Measurements from ENCODE around the gene PRR5.

DNA sequence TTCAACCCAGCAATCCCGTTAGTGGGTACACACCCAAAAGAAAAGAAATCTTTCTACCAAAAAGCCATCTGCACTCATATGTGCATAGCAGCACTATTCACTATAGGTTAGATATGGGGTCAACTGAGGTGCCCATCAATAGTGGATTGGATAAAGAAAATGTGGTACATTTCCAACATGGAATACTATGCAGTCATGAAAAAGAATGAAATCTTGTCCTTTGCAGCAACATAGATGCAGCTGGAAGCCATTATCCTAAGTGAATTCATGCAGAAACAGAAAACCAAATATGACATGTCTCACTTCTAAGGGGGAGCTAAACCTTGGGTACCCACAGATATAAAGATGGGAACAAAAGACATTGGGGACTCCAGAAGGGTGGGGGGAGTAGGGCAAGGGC is 48.5 kb downstream of the PRR5 start:
- TF ChIP-seq, protein P1, sequence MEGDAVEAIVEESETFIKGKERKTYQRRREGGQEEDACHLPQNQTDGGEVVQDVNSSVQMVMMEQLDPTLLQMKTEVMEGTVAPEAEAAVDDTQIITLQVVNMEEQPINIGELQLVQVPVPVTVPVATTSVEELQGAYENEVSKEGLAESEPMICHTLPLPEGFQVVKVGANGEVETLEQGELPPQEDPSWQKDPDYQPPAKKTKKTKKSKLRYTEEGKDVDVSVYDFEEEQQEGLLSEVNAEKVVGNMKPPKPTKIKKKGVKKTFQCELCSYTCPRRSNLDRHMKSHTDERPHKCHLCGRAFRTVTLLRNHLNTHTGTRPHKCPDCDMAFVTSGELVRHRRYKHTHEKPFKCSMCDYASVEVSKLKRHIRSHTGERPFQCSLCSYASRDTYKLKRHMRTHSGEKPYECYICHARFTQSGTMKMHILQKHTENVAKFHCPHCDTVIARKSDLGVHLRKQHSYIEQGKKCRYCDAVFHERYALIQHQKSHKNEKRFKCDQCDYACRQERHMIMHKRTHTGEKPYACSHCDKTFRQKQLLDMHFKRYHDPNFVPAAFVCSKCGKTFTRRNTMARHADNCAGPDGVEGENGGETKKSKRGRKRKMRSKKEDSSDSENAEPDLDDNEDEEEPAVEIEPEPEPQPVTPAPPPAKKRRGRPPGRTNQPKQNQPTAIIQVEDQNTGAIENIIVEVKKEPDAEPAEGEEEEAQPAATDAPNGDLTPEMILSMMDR (conservative IDR thresholded peaks at IDR 0.05; ENCODE audit: low read depth in 2 of 2) = no peak
- TF ChIP-seq, protein P2, sequence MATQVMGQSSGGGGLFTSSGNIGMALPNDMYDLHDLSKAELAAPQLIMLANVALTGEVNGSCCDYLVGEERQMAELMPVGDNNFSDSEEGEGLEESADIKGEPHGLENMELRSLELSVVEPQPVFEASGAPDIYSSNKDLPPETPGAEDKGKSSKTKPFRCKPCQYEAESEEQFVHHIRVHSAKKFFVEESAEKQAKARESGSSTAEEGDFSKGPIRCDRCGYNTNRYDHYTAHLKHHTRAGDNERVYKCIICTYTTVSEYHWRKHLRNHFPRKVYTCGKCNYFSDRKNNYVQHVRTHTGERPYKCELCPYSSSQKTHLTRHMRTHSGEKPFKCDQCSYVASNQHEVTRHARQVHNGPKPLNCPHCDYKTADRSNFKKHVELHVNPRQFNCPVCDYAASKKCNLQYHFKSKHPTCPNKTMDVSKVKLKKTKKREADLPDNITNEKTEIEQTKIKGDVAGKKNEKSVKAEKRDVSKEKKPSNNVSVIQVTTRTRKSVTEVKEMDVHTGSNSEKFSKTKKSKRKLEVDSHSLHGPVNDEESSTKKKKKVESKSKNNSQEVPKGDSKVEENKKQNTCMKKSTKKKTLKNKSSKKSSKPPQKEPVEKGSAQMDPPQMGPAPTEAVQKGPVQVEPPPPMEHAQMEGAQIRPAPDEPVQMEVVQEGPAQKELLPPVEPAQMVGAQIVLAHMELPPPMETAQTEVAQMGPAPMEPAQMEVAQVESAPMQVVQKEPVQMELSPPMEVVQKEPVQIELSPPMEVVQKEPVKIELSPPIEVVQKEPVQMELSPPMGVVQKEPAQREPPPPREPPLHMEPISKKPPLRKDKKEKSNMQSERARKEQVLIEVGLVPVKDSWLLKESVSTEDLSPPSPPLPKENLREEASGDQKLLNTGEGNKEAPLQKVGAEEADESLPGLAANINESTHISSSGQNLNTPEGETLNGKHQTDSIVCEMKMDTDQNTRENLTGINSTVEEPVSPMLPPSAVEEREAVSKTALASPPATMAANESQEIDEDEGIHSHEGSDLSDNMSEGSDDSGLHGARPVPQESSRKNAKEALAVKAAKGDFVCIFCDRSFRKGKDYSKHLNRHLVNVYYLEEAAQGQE (IDR thresholded peaks at IDR 0.05; ENCODE audit: unreplicated experiment) = no peak
- no peak for TF ChIP-seq JUNB (IDR thresholded peaks at IDR 0.05; ENCODE audit: unreplicated experiment)
- TF ChIP-seq EZH2phosphoT487 (IDR thresholded peaks at IDR 0.05; ENCODE audit: unreplicated experiment) = no peak
- TF ChIP-seq EZH2 (IDR thresholded peaks at IDR 0.05; ENCODE audit: low read depth, unreplicated experiment) = no peak
- no peak for TF ChIP-seq POLR2AphosphoS5 (IDR thresholded peaks at IDR 0.05; ENCODE audit: low read depth)

Data from GM23338 (cell line).